ENCODE measurements around the gene TICRR. TPM values are rescaled to one million over a fixed set of nuclear protein-coding genes. Genes with fewer than 3 reads are reported as not detected.

Gene TICRR
- total and polyA plus RNA-seq, 2 of the 13 experiments (the other 11 are each of a cell fraction or from before 2014, with no cell fraction given) = 4.1 to 14.3 TPM

GRCh38 chr15:89654847-89655805 lies 79.9 kb downstream of the TICRR start, which contains the start of gene KIF7 (continued):
- TF ChIP-seq YEATS4 (CRISPR knock-in tag; IDR thresholded peaks at IDR 0.05; ENCODE audit: borderline replicate concordance) = 0 out of 2 replicates have a peak, but pooled peaks have one; percentile 47
- no peak for TF ChIP-seq E2F1 (CRISPR knock-in tag; IDR thresholded peaks at IDR 0.05)
- TF ChIP-seq SAP130 (CRISPR knock-in tag; IDR thresholded peaks at IDR 0.05; ENCODE audit: low read depth) = peak; percentile 64; the same call in 1 of the 2 replicates
- TF ChIP-seq ZBTB37 (CRISPR knock-in tag; IDR thresholded peaks at IDR 0.05) = no peak
- 0 out of 2 replicates have a peak, but pooled peaks have one; percentile 15 for TF ChIP-seq ZNF761 (CRISPR knock-in tag; conservative IDR thresholded peaks at IDR 0.05)
- TF ChIP-seq PBX3 (CRISPR knock-in tag; IDR thresholded peaks at IDR 0.05; ENCODE audit: borderline replicate concordance) = no peak
- no peak for TF ChIP-seq ZHX1 (CRISPR knock-in tag; IDR thresholded peaks at IDR 0.05; ENCODE audit: low read depth)
- TF ChIP-seq ETV5 (CRISPR knock-in tag; IDR thresholded peaks at IDR 0.05; ENCODE audit: borderline replicate concordance) = no peak
- TF ChIP-seq, protein P1, sequence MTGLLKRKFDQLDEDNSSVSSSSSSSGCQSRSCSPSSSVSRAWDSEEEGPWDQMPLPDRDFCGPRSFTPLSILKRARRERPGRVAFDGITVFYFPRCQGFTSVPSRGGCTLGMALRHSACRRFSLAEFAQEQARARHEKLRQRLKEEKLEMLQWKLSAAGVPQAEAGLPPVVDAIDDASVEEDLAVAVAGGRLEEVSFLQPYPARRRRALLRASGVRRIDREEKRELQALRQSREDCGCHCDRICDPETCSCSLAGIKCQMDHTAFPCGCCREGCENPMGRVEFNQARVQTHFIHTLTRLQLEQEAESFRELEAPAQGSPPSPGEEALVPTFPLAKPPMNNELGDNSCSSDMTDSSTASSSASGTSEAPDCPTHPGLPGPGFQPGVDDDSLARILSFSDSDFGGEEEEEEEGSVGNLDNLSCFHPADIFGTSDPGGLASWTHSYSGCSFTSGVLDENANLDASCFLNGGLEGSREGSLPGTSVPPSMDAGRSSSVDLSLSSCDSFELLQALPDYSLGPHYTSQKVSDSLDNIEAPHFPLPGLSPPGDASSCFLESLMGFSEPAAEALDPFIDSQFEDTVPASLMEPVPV (CRISPR knock-in tag; IDR thresholded peaks at IDR 0.05) = 0 out of 2 replicates have a peak, but pooled peaks have one; percentile 36
- TF ChIP-seq HMGXB3 (CRISPR knock-in tag; IDR thresholded peaks at IDR 0.05; ENCODE audit: borderline replicate concordance) = no peak
- TF ChIP-seq GFI1 (CRISPR knock-in tag; IDR thresholded peaks at IDR 0.05; ENCODE audit: borderline replicate concordance) = no peak
- TF ChIP-seq TBX3 (IDR thresholded peaks at IDR 0.05; ENCODE audit: borderline replicate concordance) = no peak
- TF ChIP-seq MYNN (CRISPR knock-in tag; IDR thresholded peaks at IDR 0.05; ENCODE audit: low read depth) = no peak
- TF ChIP-seq ZNF263 (CRISPR knock-in tag; IDR thresholded peaks at IDR 0.05) = 0 out of 2 replicates have a peak, but pooled peaks have one; percentile 35
